ENCODE measurements around the gene AOPEP.

GRCh38 chr9:94767331-94768072 is 41.0 kb downstream of the AOPEP start:
- TF ChIP-seq ELK1 (IDR thresholded peaks at IDR 0.05; ENCODE audit: low read depth, low read length), result no peak
- no peak for TF ChIP-seq CTCF (IDR thresholded peaks at IDR 0.05)
- TF ChIP-seq REST (IDR thresholded peaks at IDR 0.05), result no peak
